ENCODE data around the gene TMEM45A.
"Not testable (repeated sequence)": the region's sequence is repeated elsewhere in the genome, so short reads cannot be mapped to it uniquely, and the experiment has no call there.

Gene TMEM45A

DNA sequence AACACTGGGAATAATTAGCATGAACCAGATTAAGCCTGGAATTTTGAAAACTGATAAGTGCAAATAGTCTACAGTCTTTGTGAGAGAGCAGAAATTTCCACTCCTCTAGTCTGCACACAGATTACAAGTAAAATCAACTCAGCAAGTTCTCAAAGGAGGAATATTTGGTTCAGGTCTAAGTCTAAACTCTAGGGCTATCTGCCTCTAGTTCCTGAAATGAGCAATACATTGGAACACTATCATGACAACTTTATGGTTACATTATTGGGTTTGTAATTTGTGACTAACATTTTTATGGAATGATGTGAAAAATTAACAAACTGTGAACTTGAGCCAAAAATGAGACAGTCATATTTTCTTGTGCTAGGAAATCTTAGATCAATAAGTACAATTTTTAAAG is 86.2 kb downstream of the TMEM45A start:
- H2AFZ ChIP-seq (ENCODE audit: low read depth, low read length, severe bottlenecking), result no peak overlapping the region
- H3K27me3 ChIP-seq (ENCODE audit: low read length), result no peaks in the 10 kb centered on the region
- H3K79me2 ChIP-seq (ENCODE audit: insufficient read depth, low read length), result no peaks in the 10 kb centered on the region
- no peaks in the 10 kb centered on the region for H4K20me1 ChIP-seq (ENCODE audit: low read depth, low read length)
- no peak overlapping the region for H3K4me2 ChIP-seq (ENCODE audit: low read depth, low read length, poor library complexity, severe bottlenecking)
- no peaks in the 10 kb centered on the region for H3F3A ChIP-seq (ENCODE audit: insufficient read depth)
- no peak overlapping the region for H3K27ac ChIP-seq (ENCODE audit: low read depth, low read length)
- TF ChIP-seq CTCF (IDR thresholded peaks at IDR 0.05; ENCODE audit: insufficient read depth, low read length, poor library complexity, severe bottlenecking) (no peak), EZH2phosphoT487 (conservative IDR thresholded peaks at IDR 0.05; ENCODE audit: low read length) (no peak)
- no peaks in the 10 kb centered on the region for H3K9me2 ChIP-seq (replicated peaks; ENCODE audit: insufficient read depth, low read length)
- H3K9ac ChIP-seq (ENCODE audit: low read length), result no peak overlapping the region
- no peak overlapping the region for H3K4me3 ChIP-seq (ENCODE audit: insufficient read depth, low read length, poor library complexity, severe bottlenecking)
- no peaks in the 10 kb centered on the region for H3K36me3 ChIP-seq (ENCODE audit: low read length)
- no peaks in the 10 kb centered on the region for H3K9me3 ChIP-seq (ENCODE audit: insufficient read depth, low read length)

GRCh38 chr3:100580147-100580546 is 87.7 kb downstream of the TMEM45A start:
- TF ChIP-seq EZH2phosphoT487 (conservative IDR thresholded peaks at IDR 0.05; ENCODE audit: low read length) (no peak), CTCF (IDR thresholded peaks at IDR 0.05; ENCODE audit: insufficient read depth, low read length, poor library complexity, severe bottlenecking) (no peak)
- Histone ChIP-seq H3K4me3 (ENCODE audit: insufficient read depth, low read length, poor library complexity, severe bottlenecking) (no peak overlapping the region), H4K20me1 (ENCODE audit: low read depth, low read length) (no peaks in the 10 kb centered on the region), H3K9me2 (replicated peaks; ENCODE audit: insufficient read depth, low read length) (no peaks in the 10 kb centered on the region), H3K9me3 (ENCODE audit: insufficient read depth, low read length) (no peaks in the 10 kb centered on the region), H3F3A (ENCODE audit: insufficient read depth) (no peaks in the 10 kb centered on the region), H3K79me2 (ENCODE audit: insufficient read depth, low read length) (no peaks in the 10 kb centered on the region), H3K4me2 (ENCODE audit: low read depth, low read length, poor library complexity, severe bottlenecking) (no peak overlapping the region), H2AFZ (ENCODE audit: low read depth, low read length, severe bottlenecking) (no peak overlapping the region), H3K27ac (ENCODE audit: low read depth, low read length) (no peak overlapping the region), H3K36me3 (ENCODE audit: low read length) (no peaks in the 10 kb centered on the region), H3K27me3 (ENCODE audit: low read length) (no peaks in the 10 kb centered on the region), H3K9ac (ENCODE audit: low read length) (no peak overlapping the region)

- TF ChIP-seq EZH2phosphoT487 (conservative IDR thresholded peaks at IDR 0.05; ENCODE audit: low read length), result no peak
- TF ChIP-seq CTCF (IDR thresholded peaks at IDR 0.05; ENCODE audit: insufficient read depth, low read length, poor library complexity, severe bottlenecking), result no peak
- H3K9me2 ChIP-seq (replicated peaks; ENCODE audit: insufficient read depth, low read length), result no peaks in the 10 kb centered on the region
- no peaks in the 10 kb centered on the region for H3K27me3 ChIP-seq (ENCODE audit: low read length)
- no peaks in the 10 kb centered on the region for H3K79me2 ChIP-seq (ENCODE audit: insufficient read depth, low read length)
- H2AFZ ChIP-seq (ENCODE audit: low read depth, low read length, severe bottlenecking), result no peak overlapping the region
- H3K4me3 ChIP-seq (ENCODE audit: insufficient read depth, low read length, poor library complexity, severe bottlenecking), result no peak overlapping the region
- H3K4me2 ChIP-seq (ENCODE audit: low read depth, low read length, poor library complexity, severe bottlenecking), result no peak overlapping the region
- no peaks in the 10 kb centered on the region for H3F3A ChIP-seq (ENCODE audit: insufficient read depth)
- H3K27ac ChIP-seq (ENCODE audit: low read depth, low read length), result no peak overlapping the region
- H3K9me3 ChIP-seq (ENCODE audit: insufficient read depth, low read length), result no peaks in the 10 kb centered on the region
- H3K36me3 ChIP-seq (ENCODE audit: low read length), result no peaks in the 10 kb centered on the region
- no peak overlapping the region for H3K9ac ChIP-seq (ENCODE audit: low read length)
- no peaks in the 10 kb centered on the region for H4K20me1 ChIP-seq (ENCODE audit: low read depth, low read length)
These were observed 89.2 kb downstream of the TMEM45A start for GRCh38 chr3:100581650-100582049.

GRCh38 chr3:100582157-100582556 is 89.7 kb downstream of the TMEM45A start:
- not testable (repeated sequence) for H3K4me3 ChIP-seq (ENCODE audit: insufficient read depth, low read length, poor library complexity, severe bottlenecking); H3K79me2 ChIP-seq (ENCODE audit: insufficient read depth, low read length); H3K27ac ChIP-seq (ENCODE audit: low read depth, low read length); H3K27me3 ChIP-seq (ENCODE audit: low read length); H3F3A ChIP-seq (ENCODE audit: insufficient read depth); H3K9me2 ChIP-seq (replicated peaks; ENCODE audit: insufficient read depth, low read length); H4K20me1 ChIP-seq (ENCODE audit: low read depth, low read length); H3K36me3 ChIP-seq (ENCODE audit: low read length); H2AFZ ChIP-seq (ENCODE audit: low read depth, low read length, severe bottlenecking); H3K9me3 ChIP-seq (ENCODE audit: insufficient read depth, low read length); H3K4me2 ChIP-seq (ENCODE audit: low read depth, low read length, poor library complexity, severe bottlenecking); H3K9ac ChIP-seq (ENCODE audit: low read length)

Measured in SU-DHL-6 (cell line).